HepG2 (cell line): ENCODE measurements around the gene USP7. TPM values are rescaled to one million over a fixed set of nuclear protein-coding genes. Genes with fewer than 3 reads are reported as not detected.

Experiments
- BHLHE40 ChIP-seq: IDR thresholded peaks from 2 replicates; pipeline ENCODE4 v1.6.1; 2011; ENCODE audit warnings: low read length, improper control_type of control experiment
- EP300 ChIP-seq, 3 experiments: sonication (generic) in 1 of 3; formaldehyde crosslinking in 1 of 3; IDR thresholded peaks; 2 replicates each; pipeline versions ENCODE4 v1.5.1 to v1.6.1; 2011 to 2020; ENCODE audit warnings: low read depth in 2 of 3, low read length in 2 of 3, borderline replicate concordance in 1 of 3, improper control_type of control experiment in 1 of 3, mild to moderate bottlenecking in 1 of 3, missing genetic modification reagents in 1 of 3, moderate library complexity in 1 of 3
- JUN ChIP-seq: sonication (generic); formaldehyde crosslinking; IDR thresholded peaks from 2 replicates; pipeline ENCODE4 v1.4.0; 2020; ENCODE audit warnings: mild to moderate bottlenecking, missing genetic modification reagents
- KDM2A ChIP-seq: sonication (generic); formaldehyde crosslinking; IDR thresholded peaks from 2 replicates; pipeline ENCODE4 v1.4.0; 2020; ENCODE audit warnings: low read depth, missing genetic modification reagents, borderline replicate concordance
- MEIS2 ChIP-seq: sonication (generic); formaldehyde crosslinking; IDR thresholded peaks from 2 replicates; pipeline ENCODE4 v1.9.0; 2021; ENCODE audit warnings: mild to moderate bottlenecking, missing genetic modification reagents
- NCOA2 ChIP-seq: sonication (generic); formaldehyde crosslinking; IDR thresholded peaks from 2 replicates; pipeline ENCODE4 v1.8.0; 2022; ENCODE audit warnings: inconsistent platforms
- NFATC3 ChIP-seq: sonication (generic); formaldehyde crosslinking; IDR thresholded peaks from 2 replicates; pipeline ENCODE4 v1.5.1; 2020; ENCODE audit warnings: mild to moderate bottlenecking, missing genetic modification reagents
- NR3C1 ChIP-seq: sonication (generic); formaldehyde crosslinking; IDR thresholded peaks from 2 replicates; pipeline ENCODE4 v1.4.0; 2020; ENCODE audit warnings: missing genetic modification reagents
- POLR2AphosphoS5 ChIP-seq: IDR thresholded peaks from 2 replicates; pipeline ENCODE4 v1.6.1; 2012; ENCODE audit warnings: low read depth, low read length
- POLR2G ChIP-seq: fragments of 200-400 bp; formaldehyde crosslinking; IDR thresholded peaks from 2 replicates; pipeline ENCODE4 v1.6.1; 2018; ENCODE audit warnings: mild to moderate bottlenecking, low read depth, low read length, moderate library complexity
- RERE ChIP-seq: IDR thresholded peaks from 2 replicates; pipeline ENCODE4 v1.6.1; 2016; ENCODE audit warnings: low read depth, missing genetic modification reagents, missing compliant biosample characterization
- SRF ChIP-seq: IDR thresholded peaks from 2 replicates; pipeline ENCODE4 v1.6.1; 2011; ENCODE audit warnings: mild to moderate bottlenecking, low read depth, low read length, moderate library complexity
- ZFP1 ChIP-seq: IDR thresholded peaks from 2 replicates; pipeline ENCODE4 v1.6.1; 2016
- ZNF10 ChIP-seq: sonication (generic); formaldehyde crosslinking; IDR thresholded peaks from 2 replicates; pipeline ENCODE4 v1.4.0; 2020; ENCODE audit warnings: mild to moderate bottlenecking, low read depth, missing genetic modification reagents, borderline replicate concordance
- ZNF44 ChIP-seq: sonication (generic); formaldehyde crosslinking; IDR thresholded peaks from 2 replicates; pipeline ENCODE4 v1.5.1; 2020; ENCODE audit warnings: mild to moderate bottlenecking, missing genetic modification reagents
- ZNF558 ChIP-seq: sonication (generic); formaldehyde crosslinking; IDR thresholded peaks from 2 replicates; pipeline ENCODE4 v1.9.0; 2022; ENCODE audit warnings: mild to moderate bottlenecking, missing genetic modification reagents, borderline replicate concordance
- polyA plus RNA-seq, 8 experiments: library from polyadenylated mRNA; depleted of rRNA in 3 of 8; stranded (reverse) in 7 of 8; unstranded in 1 of 8; fragments of >200 nt; fragmentation: Illumina TruSeq in 4 of 8; extraction: Trizol in 4 of 8; gene quantifications; 2 replicates each; pipeline versions ENCODE4 v1.2.1 to v1.2.3, GENCODE V29; 2011 to 2016; ENCODE audit warnings: low read depth in 4 of 8, missing spikeins in 1 of 8, mixed read lengths in 1 of 8; ENCODE audit not compliant: insufficient read depth in 1 of 8
- total RNA-seq, 5 experiments: library from RNA; depleted of rRNA; stranded (reverse); fragments of >200 nt; fragmentation: Illumina TruSeq; extraction: Trizol; gene quantifications; 2 replicates each; pipeline ENCODE4 v1.2.3, GENCODE V29; 2016; ENCODE audit warnings: low read depth in 1 of 5
- TF ChIP-seq, protein P1 (sequence below): sonication (generic); formaldehyde crosslinking; IDR thresholded peaks from 2 replicates; pipeline ENCODE4 v1.4.0; 2020; ENCODE audit warnings: low read depth, missing genetic modification reagents
- TF ChIP-seq, protein P2 (sequence below): sonication (generic); formaldehyde crosslinking; IDR thresholded peaks from 2 replicates; pipeline ENCODE4 v1.8.1; 2023; ENCODE audit warnings: missing genetic modification reagents, inconsistent platforms, borderline replicate concordance

The USP7 gene
- total and polyA plus RNA-seq, 2 of the 13 experiments (the other 11 are each of a cell fraction or from before 2014, with no cell fraction given): 52.5 to 173 TPM

DNA sequence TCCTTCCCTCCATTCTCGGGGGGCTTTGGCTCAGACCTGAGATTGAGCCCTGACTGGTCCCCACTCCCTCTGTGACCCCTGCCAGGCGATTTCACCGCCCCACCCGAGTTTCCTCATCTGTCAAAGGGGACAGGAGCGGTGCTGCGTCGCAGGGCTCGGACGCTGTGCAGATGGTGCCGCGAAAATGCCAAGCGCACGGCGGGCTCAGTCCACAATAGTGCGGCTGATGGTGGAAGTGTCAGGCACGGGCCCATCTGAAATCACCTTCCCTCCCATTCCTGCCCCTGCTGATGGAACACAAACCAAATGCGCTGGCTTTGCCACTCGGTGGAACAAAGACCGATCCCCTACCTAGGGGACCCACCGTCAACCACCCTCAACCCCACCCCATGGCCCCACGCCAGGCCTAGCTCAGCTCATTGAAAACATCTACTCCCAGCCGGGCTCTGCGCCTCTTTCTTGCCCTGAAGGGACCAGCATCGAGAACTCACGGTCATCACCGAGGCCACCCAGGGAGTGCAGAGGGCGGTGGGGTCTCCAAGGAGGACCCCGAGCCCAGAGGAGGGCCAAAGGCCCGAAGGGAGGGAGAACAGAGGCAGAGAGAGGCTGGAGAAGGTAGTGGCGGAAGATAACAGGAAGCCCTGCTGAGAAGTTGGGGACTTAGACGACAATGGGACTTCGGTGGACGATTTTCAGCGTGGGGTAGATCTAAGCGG lies 96.3 kb downstream of the USP7 start (continued):
- TF ChIP-seq ZFP1 (no peak), SRF (no peak), NFATC3 (CRISPR knock-in tag) (no peak), EP300 (IDR thresholded peaks at IDR 0.05; ENCODE audit: low read depth in 2 of 2, low read length in 2 of 2) (no peak), EP300 (CRISPR knock-in tag; IDR thresholded peaks at IDR 0.05; ENCODE audit: borderline replicate concordance) (0 out of 2 replicates have a peak, but pooled peaks have one; percentile 10), KDM2A (CRISPR knock-in tag) (no peak; the same call in none of the 2 replicates), NR3C1 (CRISPR knock-in tag) (no peak), ZNF10 (CRISPR knock-in tag) (no peak), POLR2AphosphoS5 (no peak), ZNF44 (CRISPR knock-in tag) (no peak), MEIS2 (CRISPR knock-in tag) (no peak; the same call in 1 of the 2 replicates), ZNF558 (0 out of 2 replicates have a peak, but pooled peaks have one; percentile 84), JUN (CRISPR knock-in tag) (no peak), NCOA2 (CRISPR knock-in tag) (no peak), RERE (no peak), POLR2G (peak; percentile 21; the same call in 1 of the 2 replicates), BHLHE40 (no peak; the same call in 1 of the 2 replicates)
- TF ChIP-seq, protein P1, sequence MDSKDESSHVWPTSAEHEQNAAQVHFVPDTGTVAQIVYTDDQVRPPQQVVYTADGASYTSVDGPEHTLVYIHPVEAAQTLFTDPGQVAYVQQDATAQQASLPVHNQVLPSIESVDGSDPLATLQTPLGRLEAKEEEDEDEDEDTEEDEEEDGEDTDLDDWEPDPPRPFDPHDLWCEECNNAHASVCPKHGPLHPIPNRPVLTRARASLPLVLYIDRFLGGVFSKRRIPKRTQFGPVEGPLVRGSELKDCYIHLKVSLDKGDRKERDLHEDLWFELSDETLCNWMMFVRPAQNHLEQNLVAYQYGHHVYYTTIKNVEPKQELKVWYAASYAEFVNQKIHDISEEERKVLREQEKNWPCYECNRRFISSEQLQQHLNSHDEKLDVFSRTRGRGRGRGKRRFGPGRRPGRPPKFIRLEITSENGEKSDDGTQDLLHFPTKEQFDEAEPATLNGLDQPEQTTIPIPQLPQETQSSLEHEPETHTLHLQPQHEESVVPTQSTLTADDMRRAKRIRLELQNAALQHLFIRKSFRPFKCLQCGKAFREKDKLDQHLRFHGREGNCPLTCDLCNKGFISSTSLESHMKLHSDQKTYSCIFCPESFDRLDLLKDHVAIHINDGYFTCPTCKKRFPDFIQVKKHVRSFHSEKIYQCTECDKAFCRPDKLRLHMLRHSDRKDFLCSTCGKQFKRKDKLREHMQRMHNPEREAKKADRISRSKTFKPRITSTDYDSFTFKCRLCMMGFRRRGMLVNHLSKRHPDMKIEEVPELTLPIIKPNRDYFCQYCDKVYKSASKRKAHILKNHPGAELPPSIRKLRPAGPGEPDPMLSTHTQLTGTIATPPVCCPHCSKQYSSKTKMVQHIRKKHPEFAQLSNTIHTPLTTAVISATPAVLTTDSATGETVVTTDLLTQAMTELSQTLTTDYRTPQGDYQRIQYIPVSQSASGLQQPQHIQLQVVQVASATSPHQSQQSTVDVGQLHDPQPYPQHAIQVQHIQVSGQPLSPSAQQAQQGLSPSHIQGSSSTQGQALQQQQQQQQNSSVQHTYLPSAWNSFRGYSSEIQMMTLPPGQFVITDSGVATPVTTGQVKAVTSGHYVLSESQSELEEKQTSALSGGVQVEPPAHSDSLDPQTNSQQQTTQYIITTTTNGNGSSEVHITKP (CRISPR knock-in tag): no peak
- TF ChIP-seq, protein P2, sequence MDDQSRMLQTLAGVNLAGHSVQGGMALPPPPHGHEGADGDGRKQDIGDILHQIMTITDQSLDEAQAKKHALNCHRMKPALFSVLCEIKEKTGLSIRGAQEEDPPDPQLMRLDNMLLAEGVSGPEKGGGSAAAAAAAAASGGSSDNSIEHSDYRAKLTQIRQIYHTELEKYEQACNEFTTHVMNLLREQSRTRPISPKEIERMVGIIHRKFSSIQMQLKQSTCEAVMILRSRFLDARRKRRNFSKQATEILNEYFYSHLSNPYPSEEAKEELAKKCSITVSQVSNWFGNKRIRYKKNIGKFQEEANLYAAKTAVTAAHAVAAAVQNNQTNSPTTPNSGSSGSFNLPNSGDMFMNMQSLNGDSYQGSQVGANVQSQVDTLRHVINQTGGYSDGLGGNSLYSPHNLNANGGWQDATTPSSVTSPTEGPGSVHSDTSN (CRISPR knock-in tag): no peak
